Keratinocyte (primary cell): ENCODE measurements around the gene RNF19B. TPM values are rescaled to one million over a fixed set of nuclear protein-coding genes. Genes with fewer than 3 reads are reported as not detected.
A peak's percentile ranks its signal among the peaks of the same experiment; 100 is the strongest.

Experiments used
- DNase-seq: peaks from one replicate; pipeline ENCODE4 v3.0.0-alpha.2; 2011; ENCODE audit warnings: low read depth, missing footprints, low spot score
- FAIRE-seq: peaks from 2 replicates; lab custom pipeline; 2011; peaks lifted over from hg19 to GRCh38; lab: Jason Lieb, UNC
- H2AFZ ChIP-seq: 2 replicates; pipeline ENCODE4 v1.6.0; 2012; ENCODE audit warnings: low read length, control low read depth, inconsistent platforms; ENCODE audit not compliant: control insufficient read depth
- H3K27ac ChIP-seq: 2 replicates; pipeline ENCODE4 v1.5.1; 2011; ENCODE audit warnings: low read length; ENCODE audit not compliant: control insufficient read depth, insufficient read depth
- H3K27me3 ChIP-seq: 3 replicates; pipeline ENCODE4 v1.6.0; 2011; ENCODE audit warnings: low read length; ENCODE audit not compliant: control insufficient read depth, insufficient read depth; ENCODE audit errors: extremely low read depth
- H3K36me3 ChIP-seq, 2 experiments: 2 replicates in 1 of 2; 3 replicates in 1 of 2; pipeline ENCODE4 v1.5.1; 2011; ENCODE audit warnings: low read length in 2 of 2, mild to moderate bottlenecking in 1 of 2; ENCODE audit not compliant: control insufficient read depth in 2 of 2, insufficient read depth in 2 of 2; ENCODE audit errors: extremely low read depth in 1 of 2
- H3K4me1 ChIP-seq: 3 replicates; pipeline ENCODE4 v1.5.1; 2011; ENCODE audit warnings: low read length; ENCODE audit not compliant: control insufficient read depth, insufficient read depth; ENCODE audit errors: extremely low read depth
- H3K4me2 ChIP-seq: 3 replicates; pipeline ENCODE4 v1.6.0; 2011; ENCODE audit warnings: low read depth, low read length; ENCODE audit not compliant: control insufficient read depth, insufficient read depth; ENCODE audit errors: extremely low read depth
- H3K4me3 ChIP-seq, 3 experiments: fragments of 200-600 bp in 1 of 3; sonication (generic) in 1 of 3; 2 replicates in 2 of 3; 3 replicates in 1 of 3; pipeline ENCODE4 v1.5.1; 2011 to 2016; ENCODE audit warnings: low read length in 3 of 3, mild to moderate bottlenecking in 3 of 3, control low read depth in 2 of 3, inconsistent platforms in 1 of 3, low read depth in 1 of 3, mixed read lengths in 1 of 3, mixed run types in 1 of 3, moderate library complexity in 1 of 3; ENCODE audit not compliant: control insufficient read depth in 2 of 3, insufficient read depth in 2 of 3; ENCODE audit errors: extremely low read depth in 1 of 3
- H3K79me2 ChIP-seq: 2 replicates; pipeline ENCODE4 v1.6.0; 2012; ENCODE audit warnings: low read length; ENCODE audit not compliant: control insufficient read depth, insufficient read depth
- H3K9ac ChIP-seq: 3 replicates; pipeline ENCODE4 v1.6.0; 2011; ENCODE audit warnings: low read length; ENCODE audit not compliant: control insufficient read depth, insufficient read depth; ENCODE audit errors: extremely low read depth
- H3K9me1 ChIP-seq: 3 replicates; pipeline ENCODE4 v1.6.0; 2011; ENCODE audit warnings: low read length; ENCODE audit not compliant: control insufficient read depth, insufficient read depth; ENCODE audit errors: extremely low read depth
- H3K9me3 ChIP-seq: 2 replicates; pipeline ENCODE4 v1.5.1; 2012; ENCODE audit warnings: low read depth, low read length; ENCODE audit not compliant: control insufficient read depth
- H4K20me1 ChIP-seq: 3 replicates; pipeline ENCODE4 v1.6.0; 2011; ENCODE audit warnings: low read length; ENCODE audit not compliant: control insufficient read depth, insufficient read depth; ENCODE audit errors: extremely low read depth
- CTCF ChIP-seq, 3 experiments: IDR thresholded peaks in 1 of 3; conservative IDR thresholded peaks in 1 of 3; optimal IDR thresholded peaks in 1 of 3; 2 replicates in 2 of 3; 3 replicates in 1 of 3; pipeline versions ENCODE3 to v1.5.1; 2011; ENCODE audit warnings: low read length in 3 of 3, mild to moderate bottlenecking in 3 of 3, moderate library complexity in 2 of 3, control low read depth in 1 of 3, inconsistent platforms in 1 of 3; ENCODE audit not compliant: insufficient read depth in 2 of 3; ENCODE audit errors: extremely low read depth in 1 of 3
- EZH2 ChIP-seq: IDR thresholded peaks from one replicate; pipeline ENCODE4 v1.6.1; 2012; ENCODE audit warnings: inconsistent platforms, mild to moderate bottlenecking, low read length, moderate library complexity
- dilution Hi-C: fragments of 300-500 bp; cut with MboI; formaldehyde crosslinking; loops from one replicate; pipeline ENCODE4 v1.7.0; 2020; ENCODE audit warnings: low sequenced_read_pairs; ENCODE audit not compliant: extremely low pct_ligation_motif_present
- polyA plus RNA-seq, 5 experiments: library from polyadenylated mRNA; depleted of rRNA in 3 of 5; stranded (reverse) in 3 of 5; stranded (forward) in 1 of 5; unstranded in 1 of 5; fragments of >200 nt; gene quantifications; 1 replicate in 1 of 5; 2 replicates in 3 of 5; 3 replicates in 1 of 5; pipeline versions ENCODE4 v1.2.1 to v1.2.3, GENCODE V29; 2011 to 2012; ENCODE audit warnings: missing spikeins in 2 of 5, low read depth in 1 of 5, low replicate concordance in 1 of 5

Gene RNF19B
- polyA plus RNA-seq, 1 donor (not counting 4 experiments of a cell fraction or from before 2014, with no cell fraction given) = 33.5 TPM

GRCh38 chr1:32925403-32926162 lies 39.0 kb downstream of the RNF19B start:
- no peaks in the 10 kb centered on the region for H4K20me1 ChIP-seq
- dilution Hi-C loops = no loop called here
- H3K79me2 ChIP-seq = no peaks in the 10 kb centered on the region
- no peaks in the 10 kb centered on the region for H3K36me3 ChIP-seq
- peaks cover 5% of the 10 kb centered on the region for H3K27me3 ChIP-seq
- no peaks in the 10 kb centered on the region for H3K9me3 ChIP-seq
- H3K9me1 ChIP-seq = no peaks in the 10 kb centered on the region
- no peak overlapping the region for H3K27ac ChIP-seq
- peak overlapping the region; percentile 54 for H3K4me2 ChIP-seq
- H3K4me3 ChIP-seq = no peak overlapping the region
- peaks cover 4% of the 10 kb centered on the region for H3K4me1 ChIP-seq
- FAIRE-seq (no peak), DNase-seq (no peak)
- H2AFZ ChIP-seq = peak overlapping the region; percentile 39
- TF ChIP-seq CTCF (optimal IDR thresholded peaks at IDR 0.05 in 1 of 3, IDR thresholded peaks at IDR 0.05 in 1 of 3, conservative IDR thresholded peaks at IDR 0.05 in 1 of 3; ENCODE audit: extremely low read depth in 1 of 3, insufficient read depth in 2 of 3, low read length in 3 of 3) = peak in 2 of 3 experiments; percentile 10 to 51
- no peak for TF ChIP-seq EZH2
- no peak overlapping the region for H3K9ac ChIP-seq

- H3K4me3 ChIP-seq = no peak overlapping the region
- H4K20me1 ChIP-seq = no peaks in the 10 kb centered on the region
- H3K9me3 ChIP-seq = no peaks in the 10 kb centered on the region
- H3K4me2 ChIP-seq = peak overlapping the region; percentile 54
- dilution Hi-C loops = no loop called here
- no peaks in the 10 kb centered on the region for H3K79me2 ChIP-seq
- no peaks in the 10 kb centered on the region for H3K9me1 ChIP-seq
- no peak overlapping the region for H3K27ac ChIP-seq
- H3K9ac ChIP-seq = no peak overlapping the region
- DNase-seq (no peak), FAIRE-seq (no peak)
- TF ChIP-seq EZH2 = no peak
- no peak for TF ChIP-seq CTCF (optimal IDR thresholded peaks at IDR 0.05 in 1 of 3, IDR thresholded peaks at IDR 0.05 in 1 of 3, conservative IDR thresholded peaks at IDR 0.05 in 1 of 3; ENCODE audit: extremely low read depth in 1 of 3, insufficient read depth in 2 of 3, low read length in 3 of 3)
- no peaks in the 10 kb centered on the region for H3K36me3 ChIP-seq
- H2AFZ ChIP-seq = no peak overlapping the region
- H3K4me1 ChIP-seq = peaks cover 4% of the 10 kb centered on the region
- peaks cover 5% of the 10 kb centered on the region for H3K27me3 ChIP-seq
Observed at GRCh38 chr1:32924881-32925344, 39.7 kb downstream of the RNF19B start.
